ENCODE results near the gene BCL11A.

GRCh38 chr2:60461421-60462108 lies 91.9 kb downstream of the BCL11A start:
- TF ChIP-seq ZFP36L1 (CRISPR knock-in tag; IDR thresholded peaks at IDR 0.05) (no peak), NFKB2 (CRISPR knock-in tag; IDR thresholded peaks at IDR 0.05; ENCODE audit: borderline replicate concordance) (no peak), BHLHE40 (IDR thresholded peaks at IDR 0.05; ENCODE audit: low read length) (no peak), HDAC1 (CRISPR knock-in tag; IDR thresholded peaks at IDR 0.05) (no peak), MAZ (IDR thresholded peaks at IDR 0.05; ENCODE audit: borderline replicate concordance, low read depth, low read length) (no peak), MAZ (CRISPR knock-in tag; IDR thresholded peaks at IDR 0.05; ENCODE audit: low read depth) (no peak), EZH2 (conservative IDR thresholded peaks at IDR 0.05; ENCODE audit: low read depth, low read length) (no peak)
- TF ChIP-seq, protein P1, sequence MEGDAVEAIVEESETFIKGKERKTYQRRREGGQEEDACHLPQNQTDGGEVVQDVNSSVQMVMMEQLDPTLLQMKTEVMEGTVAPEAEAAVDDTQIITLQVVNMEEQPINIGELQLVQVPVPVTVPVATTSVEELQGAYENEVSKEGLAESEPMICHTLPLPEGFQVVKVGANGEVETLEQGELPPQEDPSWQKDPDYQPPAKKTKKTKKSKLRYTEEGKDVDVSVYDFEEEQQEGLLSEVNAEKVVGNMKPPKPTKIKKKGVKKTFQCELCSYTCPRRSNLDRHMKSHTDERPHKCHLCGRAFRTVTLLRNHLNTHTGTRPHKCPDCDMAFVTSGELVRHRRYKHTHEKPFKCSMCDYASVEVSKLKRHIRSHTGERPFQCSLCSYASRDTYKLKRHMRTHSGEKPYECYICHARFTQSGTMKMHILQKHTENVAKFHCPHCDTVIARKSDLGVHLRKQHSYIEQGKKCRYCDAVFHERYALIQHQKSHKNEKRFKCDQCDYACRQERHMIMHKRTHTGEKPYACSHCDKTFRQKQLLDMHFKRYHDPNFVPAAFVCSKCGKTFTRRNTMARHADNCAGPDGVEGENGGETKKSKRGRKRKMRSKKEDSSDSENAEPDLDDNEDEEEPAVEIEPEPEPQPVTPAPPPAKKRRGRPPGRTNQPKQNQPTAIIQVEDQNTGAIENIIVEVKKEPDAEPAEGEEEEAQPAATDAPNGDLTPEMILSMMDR (CRISPR knock-in tag; IDR thresholded peaks at IDR 0.05) = no peak

All from HepG2 (cell line).